T-cell (primary cell): ENCODE data around the gene TMEM151A. TPM values are rescaled to one million over a fixed set of nuclear protein-coding genes. Genes with fewer than 3 reads are reported as not detected.

Experiments
- ATAC-seq, 4 experiments: fragments of 200-7000 bp in 3 of 4; fragments of 150-1000 bp in 1 of 4; cut with Tn5 transposase; replicated peaks in 1 of 4; 1 replicate in 3 of 4; 2 replicates in 1 of 4; pipeline ENCODE4 v1.10.0; 2021; ENCODE audit warnings: moderate library complexity in 3 of 4, mild to moderate bottlenecking in 2 of 4, moderate number of reproducible peaks in 1 of 4
- CTCF ChIA-PET, 2 donors: fragments of 300-600 bp; sonication (Branson Sonifier 250); formaldehyde crosslinking; loops; one replicate each; lab custom pipeline; 2022; ENCODE audit warnings: antibody characterized with exemption in 2 of 2; lab: Charles Lee
- POLR2A ChIA-PET, 2 donors: fragments of 300-600 bp; sonication (Branson Sonifier 250); formaldehyde crosslinking; loops; one replicate each; lab custom pipeline; 2022; ENCODE audit warnings: antibody characterized with exemption in 2 of 2; lab: Charles Lee
- DNase-seq, 35 experiments: peaks; one replicate each; pipeline versions ENCODE4 v3.0.0 to v3.0.0-alpha.2; 2013 to 2023
- H3K27ac ChIP-seq: one replicate; pipeline ENCODE4 v1.5.1; 2013; ENCODE audit warnings: low read length
- H3K27me3 ChIP-seq, 2 experiments: replicated peaks in 1 of 2; 1 replicate in 1 of 2; 2 replicates in 1 of 2; pipeline versions ENCODE4 v1.6.1 to v1.7.0; 2013; ENCODE audit warnings: low read length in 1 of 2, mixed read lengths in 1 of 2; ENCODE audit not compliant: control insufficient read depth in 2 of 2, insufficient read depth in 2 of 2; ENCODE audit errors: extremely low read depth in 1 of 2
- H3K36me3 ChIP-seq, 2 donors: 1 replicate in 1 of 2; 2 replicates in 1 of 2; pipeline versions ENCODE4 v1.6.1 to v1.7.0; 2013; ENCODE audit warnings: low read length in 1 of 2; ENCODE audit not compliant: control insufficient read depth in 2 of 2, insufficient read depth in 1 of 2; ENCODE audit errors: extremely low read depth in 1 of 2
- H3K4me1 ChIP-seq, 2 experiments: 1 replicate in 1 of 2; 2 replicates in 1 of 2; pipeline versions ENCODE4 v1.6.1 to v1.7.0; 2013; ENCODE audit warnings: low read length in 2 of 2, mixed read lengths in 1 of 2; ENCODE audit not compliant: insufficient read depth in 2 of 2, control insufficient read depth in 1 of 2; ENCODE audit errors: extremely low read depth in 1 of 2
- H3K4me3 ChIP-seq, 2 donors: 1 replicate in 1 of 2; 2 replicates in 1 of 2; pipeline versions ENCODE4 v1.5.1 to v1.7.0; 2013; ENCODE audit warnings: mild to moderate bottlenecking in 2 of 2, low read length in 1 of 2, moderate library complexity in 1 of 2; ENCODE audit not compliant: control insufficient read depth in 1 of 2; ENCODE audit errors: extremely low read depth in 1 of 2
- H3K9me3 ChIP-seq: 2 replicates; pipeline ENCODE4 v1.7.0; 2013
- H3K27ac Mint-ChIP-seq, 2 donors: one replicate each; pipeline ENCODE4 v1.8.0; 2020 to 2021; ENCODE audit warnings: mild to moderate bottlenecking in 2 of 2, mixed read lengths in 2 of 2
- H3K27me3 Mint-ChIP-seq, 2 donors: one replicate each; pipeline ENCODE4 v1.8.0; 2021 to 2022; ENCODE audit warnings: mixed read lengths in 2 of 2
- H3K36me3 Mint-ChIP-seq: one replicate; pipeline ENCODE4 v1.8.0; 2021; ENCODE audit warnings: mixed read lengths
- H3K4me1 Mint-ChIP-seq, 3 donors: one replicate each; pipeline ENCODE4 v1.8.0; 2020 to 2022; ENCODE audit warnings: mixed read lengths in 3 of 3, mild to moderate bottlenecking in 1 of 3
- H3K4me3 Mint-ChIP-seq, 3 donors: one replicate each; pipeline ENCODE4 v1.8.0; 2020 to 2022; ENCODE audit warnings: mild to moderate bottlenecking in 3 of 3, mixed read lengths in 3 of 3, moderate library complexity in 3 of 3
- H3K9me3 Mint-ChIP-seq, 3 donors: one replicate each; pipeline ENCODE4 v1.8.0; 2020 to 2022; ENCODE audit warnings: mixed read lengths in 3 of 3
- WGBS: methylation state at CpG from one replicate; pipeline ENCODE4 v1.1.5; 2013; ENCODE audit warnings: missing lambda C conversion rate; ENCODE audit not compliant: insufficient coverage; 5-methylcytosine and 5-hydroxymethylcytosine counted together
- total RNA-seq, 35 experiments: library from RNA in 6 of 35; stranded (reverse) in 6 of 35; fragments of 120-200 nt in 1 of 35; gene quantifications; one replicate each; pipeline versions ENCODE4 v1.2.1 to v1.2.4 and lab custom pipeline; 2013 to 2026

TMEM151A gene
- total RNA-seq, 5 donors from 2014 or later (not counting 1 experiment from before 2014, with no cell fraction given) = 0.19 to 0.33 (median 0.23) TPM; not detected in 1

DNA sequence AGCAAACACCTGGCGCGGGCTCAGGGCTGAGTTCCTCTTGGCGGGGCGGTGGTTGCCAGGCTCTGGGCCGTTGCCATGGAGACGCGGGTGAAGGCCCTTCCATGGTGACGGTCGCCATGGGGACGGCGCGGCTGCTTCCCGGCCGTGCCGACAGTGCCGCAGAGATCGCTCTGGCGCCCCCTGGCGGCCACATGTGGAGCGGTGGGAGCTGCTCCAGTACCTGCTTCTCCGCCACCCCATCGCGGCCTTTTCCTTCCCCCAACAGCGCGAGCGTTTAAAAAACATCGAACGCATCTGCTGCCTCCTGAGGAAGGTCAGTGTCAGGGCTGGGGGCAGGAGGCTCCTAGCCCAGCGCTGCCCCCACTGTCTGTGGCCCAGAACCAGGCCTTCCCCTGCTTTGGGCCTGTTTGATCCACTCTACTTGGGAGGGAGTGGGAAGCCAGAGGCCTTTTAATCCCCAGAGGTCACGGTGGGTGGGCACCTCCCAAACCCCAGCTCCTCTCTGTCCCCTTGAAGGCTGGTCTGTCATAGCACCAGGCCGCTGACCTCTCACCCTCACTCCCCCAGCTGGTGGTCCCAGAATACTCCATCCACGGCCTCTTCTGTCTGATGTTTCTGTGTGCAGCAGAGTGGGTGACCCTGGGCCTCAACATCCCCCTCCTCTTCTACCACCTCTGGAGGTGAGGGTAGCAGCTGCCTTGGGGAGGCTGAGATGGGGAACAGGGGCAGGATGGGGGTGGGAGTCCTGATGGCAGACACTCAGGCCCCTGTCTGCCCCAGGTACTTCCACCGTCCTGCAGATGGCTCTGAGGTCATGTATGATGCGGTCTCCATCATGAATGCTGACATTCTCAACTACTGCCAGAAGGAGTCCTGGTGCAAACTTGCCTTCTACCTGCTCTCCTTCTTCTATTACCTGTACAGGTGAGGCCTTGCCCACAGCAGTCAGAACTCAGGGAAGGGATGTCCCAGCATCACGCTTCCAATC lies 8.9 kb upstream of the TMEM151A start:
- Histone ChIP-seq H3K27ac (peak overlapping the region; percentile 50), H3K36me3 (peaks cover 4 to 9% of the 10 kb centered on the region in 2 donors), H3K4me3 (no peak overlapping the region), H3K27me3 (peaks cover 0 to 12% of the 10 kb centered on the region in 2 experiments), H3K9me3 (no peaks in the 10 kb centered on the region), H3K4me1 (peaks cover 2 to 45% of the 10 kb centered on the region in 2 experiments)
- Mint-ChIP-seq H3K4me1 (peaks cover 38 to 48% (median 42%) of the 10 kb centered on the region in 3 donors), H3K27ac (peak overlapping the region; percentile 19 to 66), H3K9me3 (no peaks in the 10 kb centered on the region), H3K4me3 (peak overlapping the region in 1 of 3 donors; percentile 54), H3K36me3 (no peaks in the 10 kb centered on the region), H3K27me3 (no peaks in the 10 kb centered on the region)
- CTCF ChIA-PET = interaction anchor here in 1 of 2 donors (0.9 kb wide), 1 partner anchor 60 kb away, joined by 8 read pairs; no protein-coding TSS in a partner anchor
- POLR2A ChIA-PET = interaction anchor here (0.5 to 1.5 kb wide), 2 partner anchors 10 to 29 kb away, joined by 4 to 10 read pairs; no protein-coding TSS in a partner anchor
- 11% methylated on average over 30 of the region's 35 CpGs for WGBS
- ATAC-seq (peak; percentile 80 to 89 (median 86)), DNase-seq (peak; percentile 95 to 100 (median 100))

GRCh38 chr11:66283461-66284105 lies 8.1 kb upstream of the TMEM151A start:
- Mint-ChIP-seq H3K9me3 (no peaks in the 10 kb centered on the region), H3K4me3 (peak overlapping the region in 1 of 3 donors; percentile 54), H3K27me3 (no peaks in the 10 kb centered on the region), H3K36me3 (no peaks in the 10 kb centered on the region), H3K4me1 (peaks cover 40 to 54% (median 42%) of the 10 kb centered on the region in 3 donors), H3K27ac (no peak overlapping the region)
- H3K27ac ChIP-seq = no peak overlapping the region
- peaks cover 0 to 12% of the 10 kb centered on the region in 2 experiments for H3K27me3 ChIP-seq
- DNase-seq = peak in 1 of 35 experiments; percentile 7
- CTCF ChIA-PET = interaction anchor here in 1 of 2 donors (0.9 kb wide), 1 partner anchor 61 kb away, joined by 8 read pairs; no protein-coding TSS in a partner anchor
- H3K4me3 ChIP-seq = no peak overlapping the region
- H3K4me1 ChIP-seq = peaks cover 6 to 49% of the 10 kb centered on the region in 2 experiments
- no peaks in the 10 kb centered on the region for H3K9me3 ChIP-seq
- POLR2A ChIA-PET = interaction anchor here in 1 of 2 donors (0.7 kb wide), 1 partner anchor 780 kb away, joined by 6 read pairs; no protein-coding TSS in a partner anchor
- H3K36me3 ChIP-seq = peaks cover 4 to 9% of the 10 kb centered on the region in 2 donors
- 86% methylated on average over 2 of the region's 14 CpGs for WGBS
- ATAC-seq = no peak

- 93% methylated on average over 8 of the region's 16 CpGs for WGBS
- ChIA-PET POLR2A (no interaction called here), CTCF (no interaction called here)
- Histone ChIP-seq H3K36me3 (peaks cover 4 to 9% of the 10 kb centered on the region in 2 donors), H3K27ac (no peak overlapping the region), H3K4me1 (peaks cover 6 to 45% of the 10 kb centered on the region in 2 experiments), H3K9me3 (no peaks in the 10 kb centered on the region), H3K4me3 (no peak overlapping the region), H3K27me3 (peaks cover 0 to 5% of the 10 kb centered on the region in 2 experiments)
- DNase-seq (no peak), ATAC-seq (no peak)
- H3K27ac Mint-ChIP-seq = no peak overlapping the region
- H3K9me3 Mint-ChIP-seq = no peaks in the 10 kb centered on the region
- no peaks in the 10 kb centered on the region for H3K36me3 Mint-ChIP-seq
- peaks cover 39 to 52% (median 42%) of the 10 kb centered on the region in 3 donors for H3K4me1 Mint-ChIP-seq
- no peaks in the 10 kb centered on the region for H3K27me3 Mint-ChIP-seq
- H3K4me3 Mint-ChIP-seq = no peak overlapping the region
Measured at GRCh38 chr11:66284526-66285078, 7.1 kb upstream of the TMEM151A start.

DNA sequence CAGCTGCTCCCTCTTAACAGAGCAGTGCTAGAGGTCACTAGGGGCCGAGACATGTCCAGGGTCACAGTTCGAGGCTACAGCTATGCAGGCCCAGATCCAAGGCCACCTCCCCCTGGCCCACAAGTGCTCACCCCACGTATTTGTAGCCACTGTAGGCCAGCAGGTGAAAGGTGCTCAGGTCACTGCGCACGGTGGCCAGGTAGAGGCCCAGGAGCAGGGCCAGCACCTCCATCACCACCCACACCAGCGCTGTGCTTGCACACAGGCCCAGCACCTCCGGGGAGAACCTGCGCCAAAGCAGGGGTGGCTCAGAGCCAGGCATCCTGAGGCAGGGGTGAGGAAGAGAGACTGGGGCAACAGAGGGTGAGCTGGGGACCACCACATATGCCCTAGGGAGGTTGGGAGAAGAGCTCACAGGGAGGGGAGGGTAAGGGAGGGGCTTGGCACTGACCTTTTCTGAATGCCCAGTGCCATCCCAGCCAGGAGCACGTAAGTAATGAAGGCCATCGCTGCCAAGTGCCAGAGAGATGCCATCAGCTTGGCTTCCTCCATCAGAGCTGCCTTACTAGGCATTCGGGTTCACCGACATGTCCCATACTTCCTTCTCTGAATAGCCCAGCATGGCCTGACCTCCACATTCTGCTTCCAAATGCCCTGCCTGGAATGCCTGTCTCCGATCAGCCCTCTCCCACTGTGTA lies 6.3 kb upstream of the TMEM151A start:
- 97% methylated on average over 10 of the region's 13 CpGs for WGBS
- Histone ChIP-seq H3K27ac (no peak overlapping the region), H3K9me3 (no peaks in the 10 kb centered on the region), H3K4me1 (peaks cover 6 to 51% of the 10 kb centered on the region in 2 experiments), H3K36me3 (peaks cover 4 to 9% of the 10 kb centered on the region in 2 donors), H3K27me3 (no peaks in the 10 kb centered on the region), H3K4me3 (no peak overlapping the region)
- Mint-ChIP-seq H3K4me1 (peaks cover 44 to 59% (median 50%) of the 10 kb centered on the region in 3 donors), H3K27me3 (no peaks in the 10 kb centered on the region), H3K4me3 (peak overlapping the region in 1 of 3 donors; percentile 18), H3K9me3 (no peaks in the 10 kb centered on the region), H3K27ac (no peak overlapping the region), H3K36me3 (no peaks in the 10 kb centered on the region)
- ATAC-seq (no peak), DNase-seq (no peak)
- CTCF ChIA-PET = no interaction called here
- POLR2A ChIA-PET = interaction anchor here in 1 of 2 donors (0.5 kb wide), 1 partner anchor 122 kb away, joined by 16 read pairs; no protein-coding TSS in a partner anchor

DNA sequence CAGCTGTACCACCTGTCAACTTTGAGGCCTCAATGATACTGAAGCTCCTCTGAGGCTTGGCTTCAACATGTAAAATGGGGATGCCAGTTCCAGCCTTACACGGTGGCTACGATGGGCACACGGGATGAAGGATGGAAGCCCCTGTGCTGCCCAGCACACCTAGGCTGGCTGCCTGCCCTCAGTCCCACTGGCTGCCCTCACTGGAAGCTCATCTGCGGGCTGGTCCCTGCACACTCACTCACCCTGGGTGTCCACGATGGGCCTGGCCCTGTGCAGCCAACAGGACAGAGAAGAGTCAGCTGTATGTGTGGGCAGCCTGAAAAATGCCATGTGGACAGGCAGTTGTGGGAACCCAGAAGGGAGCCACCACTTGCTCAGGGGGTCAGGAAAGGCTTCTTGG lies 5.0 kb upstream of the TMEM151A start:
- ATAC-seq (no peak), DNase-seq (no peak)
- CTCF ChIA-PET = no interaction called here
- H3K4me3 Mint-ChIP-seq = peak overlapping the region; percentile 31 to 93 (median 70)
- H3K9me3 ChIP-seq = no peaks in the 10 kb centered on the region
- H3K36me3 ChIP-seq = peaks cover 4 to 9% of the 10 kb centered on the region in 2 donors
- H3K27ac Mint-ChIP-seq = no peak overlapping the region
- H3K36me3 Mint-ChIP-seq = no peaks in the 10 kb centered on the region
- H3K4me3 ChIP-seq = no peak overlapping the region
- peaks cover 6 to 51% of the 10 kb centered on the region in 2 experiments for H3K4me1 ChIP-seq
- POLR2A ChIA-PET = interaction anchor here in 1 of 2 donors (0.6 kb wide), 1 partner anchor 653 kb away, joined by 3 read pairs; no protein-coding TSS in a partner anchor
- no peaks in the 10 kb centered on the region for H3K9me3 Mint-ChIP-seq
- peaks cover 43 to 56% (median 48%) of the 10 kb centered on the region in 3 donors for H3K4me1 Mint-ChIP-seq
- H3K27ac ChIP-seq = no peak overlapping the region
- WGBS = 93% methylated on average over 5 of the region's 5 CpGs
- H3K27me3 Mint-ChIP-seq = peaks cover 0 to 5% of the 10 kb centered on the region in 2 donors
- H3K27me3 ChIP-seq = peaks cover 0 to 7% of the 10 kb centered on the region in 2 experiments
